ENCODE results near the gene PGLYRP4. TPM values are rescaled to one million over a fixed set of nuclear protein-coding genes. Genes with fewer than 3 reads are reported as not detected.
"Not testable (repeated sequence)": the region's sequence is repeated elsewhere in the genome, so short reads cannot be mapped to it uniquely, and the experiment has no call there.

Gene PGLYRP4
- total RNA-seq, 2 experiments from 2014 or later: not detected

DNA sequence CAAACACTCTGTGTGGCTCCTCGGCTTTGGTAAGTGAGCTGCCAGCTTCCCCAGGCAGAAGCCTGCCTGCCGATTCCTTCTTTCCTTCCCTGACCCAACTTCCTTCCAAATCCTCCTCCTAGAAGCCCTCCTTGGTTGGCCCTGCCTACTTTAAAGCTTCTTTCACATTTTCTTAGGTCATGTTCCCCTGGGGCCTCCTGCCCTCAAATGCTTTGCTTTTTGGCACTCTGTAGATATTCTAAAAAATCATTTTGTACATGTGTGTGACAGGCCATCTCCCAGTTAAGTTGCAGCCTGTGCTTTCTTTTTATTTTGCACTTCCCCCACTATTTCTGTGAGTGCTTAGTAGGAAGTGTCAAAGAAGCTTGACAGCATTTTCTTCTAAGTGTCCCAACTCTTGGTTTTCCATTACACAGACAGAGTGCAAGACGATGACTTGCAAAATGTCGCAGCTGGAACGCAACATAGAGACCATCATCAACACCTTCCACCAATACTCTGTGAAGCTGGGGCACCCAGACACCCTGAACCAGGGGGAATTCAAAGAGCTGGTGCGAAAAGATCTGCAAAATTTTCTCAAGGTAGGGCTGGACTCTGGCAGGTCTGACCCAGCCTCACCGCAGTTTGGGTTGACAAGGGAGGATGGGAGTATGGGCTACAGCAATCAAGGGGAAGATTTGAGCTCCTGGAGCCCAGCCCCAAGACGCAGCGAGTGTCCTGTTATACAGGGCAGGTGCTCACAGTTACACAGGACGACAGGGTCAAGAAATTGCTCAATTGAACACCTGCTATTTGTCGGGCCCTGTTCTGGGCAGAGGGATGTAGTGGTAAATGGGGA, 9.4 kb upstream of the PGLYRP4 start, which contains the start of gene S100A9:
Gene S100A9 (plus strand): TSS at position 2 of the 838 bp plus-strand sequence. CDS start 430 bp downstream, at position 432.
- POLR2A ChIA-PET: no interaction called here
- CTCF ChIA-PET: interaction anchor here (1.1 to 2.2 kb wide), 2 partner anchors 14 to 137 kb away, joined by 3 to 8 read pairs; no protein-coding TSS in a partner anchor

DNA sequence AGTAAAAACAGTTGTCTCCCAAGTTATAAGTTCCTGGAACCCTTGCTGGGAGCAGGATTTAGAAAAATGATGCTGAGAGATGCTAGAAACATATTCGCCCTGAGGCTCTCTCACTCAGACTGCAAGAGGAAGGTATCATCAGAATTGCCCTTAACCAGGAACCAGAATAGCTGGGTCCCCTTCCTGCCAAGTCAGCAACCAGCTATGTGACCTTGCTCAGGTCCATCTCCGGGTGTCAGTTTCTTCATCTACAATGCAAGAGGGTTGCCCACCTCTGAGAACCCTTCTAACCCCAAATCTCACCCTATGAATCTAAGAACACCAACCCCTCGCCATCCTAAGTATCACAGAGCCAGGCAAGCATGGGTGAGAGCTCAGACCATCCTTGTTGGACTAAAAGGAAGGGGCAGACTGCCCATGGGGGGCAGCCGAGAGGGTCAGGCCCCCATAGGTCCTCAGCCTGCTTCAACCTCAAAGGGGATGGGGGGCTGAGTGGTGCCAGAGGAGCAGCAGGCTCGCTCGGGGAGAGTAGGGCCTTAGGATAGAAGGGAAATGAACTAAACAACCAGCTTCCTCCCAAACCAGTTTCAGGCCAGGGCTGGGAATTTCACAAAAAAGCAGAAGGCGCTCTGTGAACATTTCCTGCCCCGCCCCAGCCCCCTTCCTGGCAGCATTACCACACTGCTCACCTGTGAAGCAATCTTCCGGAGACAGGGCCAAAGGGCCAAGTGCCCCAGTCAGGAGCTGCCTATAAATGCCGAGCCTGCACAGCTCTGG, 8.6 kb upstream of the PGLYRP4 start:
- ChIA-PET CTCF (interaction anchor here (1.1 to 2.2 kb wide), 2 partner anchors 13 to 137 kb away, joined by 3 to 8 read pairs; no protein-coding TSS in a partner anchor), POLR2A (no interaction called here)

DNA sequence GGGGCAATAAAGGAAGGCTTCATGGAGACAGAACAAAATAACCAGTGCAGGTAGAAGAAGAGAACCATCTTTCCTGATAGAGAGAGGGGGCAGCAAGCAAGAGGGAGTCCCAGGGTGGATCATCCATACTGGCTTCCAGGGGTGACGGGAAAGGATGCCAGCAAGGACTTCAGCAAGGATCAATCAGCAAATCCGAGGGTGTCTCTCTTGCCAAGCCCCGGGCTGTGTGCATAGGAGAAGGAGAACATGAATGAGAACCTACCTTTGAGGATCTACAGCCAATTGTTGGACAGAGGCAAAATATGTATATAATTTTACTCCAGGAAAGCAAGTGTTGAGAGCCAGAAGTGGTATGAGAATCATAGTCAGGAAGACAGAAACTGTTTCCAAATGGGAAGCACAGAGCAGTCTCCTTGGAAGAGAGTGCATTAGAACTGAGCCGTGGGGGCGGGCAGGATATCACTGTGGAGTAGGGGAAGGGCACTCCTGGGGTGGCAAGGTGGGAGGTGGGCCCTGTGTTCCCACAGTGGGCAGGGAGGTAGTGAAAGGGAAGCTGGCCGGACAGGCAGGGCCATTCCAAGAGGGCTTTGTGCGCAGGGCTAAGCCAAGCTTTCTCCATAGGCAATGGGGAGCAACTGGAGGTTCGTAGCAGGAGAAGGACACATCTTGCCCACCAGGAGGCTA, 7.9 kb upstream of the PGLYRP4 start:
- CTCF ChIA-PET: interaction anchor here (2.2 kb wide), 1 partner anchor 138 kb away, joined by 8 read pairs; no protein-coding TSS in a partner anchor
- POLR2A ChIA-PET: no interaction called here

DNA sequence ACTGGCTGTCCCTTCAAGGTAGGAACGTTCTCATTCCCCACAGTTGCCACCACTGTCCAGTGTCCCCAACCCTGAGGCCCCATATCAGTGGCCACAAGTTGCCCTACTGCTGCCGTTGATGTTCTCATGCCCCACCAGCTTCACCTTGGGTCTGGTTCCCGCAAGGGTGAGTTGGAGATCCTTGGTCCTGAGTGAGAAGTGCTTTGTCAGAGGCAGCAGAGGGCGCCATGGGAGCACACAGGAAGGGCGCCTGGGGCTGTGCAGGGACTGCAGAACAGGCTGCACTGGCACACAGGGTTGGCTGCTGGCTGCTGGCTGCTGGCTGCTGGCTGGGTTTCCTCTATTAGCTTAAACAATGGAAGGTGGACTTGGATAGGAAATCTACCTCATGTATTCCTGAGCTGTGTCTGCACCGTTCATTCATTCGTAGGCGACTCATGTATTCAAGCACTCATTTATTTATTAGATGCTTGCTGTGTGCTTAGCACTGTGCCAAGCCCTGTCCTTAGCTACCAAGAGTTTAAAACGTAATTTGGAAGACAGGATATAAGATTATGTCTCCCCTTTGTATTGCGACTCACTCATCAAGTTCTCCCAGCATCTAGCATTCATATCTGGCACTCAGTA, 6.9 kb upstream of the PGLYRP4 start:
- ChIA-PET CTCF (interaction anchor here (0.8 kb wide), 1 partner anchor 49 kb away, joined by 3 read pairs; no protein-coding TSS in a partner anchor), POLR2A (no interaction called here)

DNA sequence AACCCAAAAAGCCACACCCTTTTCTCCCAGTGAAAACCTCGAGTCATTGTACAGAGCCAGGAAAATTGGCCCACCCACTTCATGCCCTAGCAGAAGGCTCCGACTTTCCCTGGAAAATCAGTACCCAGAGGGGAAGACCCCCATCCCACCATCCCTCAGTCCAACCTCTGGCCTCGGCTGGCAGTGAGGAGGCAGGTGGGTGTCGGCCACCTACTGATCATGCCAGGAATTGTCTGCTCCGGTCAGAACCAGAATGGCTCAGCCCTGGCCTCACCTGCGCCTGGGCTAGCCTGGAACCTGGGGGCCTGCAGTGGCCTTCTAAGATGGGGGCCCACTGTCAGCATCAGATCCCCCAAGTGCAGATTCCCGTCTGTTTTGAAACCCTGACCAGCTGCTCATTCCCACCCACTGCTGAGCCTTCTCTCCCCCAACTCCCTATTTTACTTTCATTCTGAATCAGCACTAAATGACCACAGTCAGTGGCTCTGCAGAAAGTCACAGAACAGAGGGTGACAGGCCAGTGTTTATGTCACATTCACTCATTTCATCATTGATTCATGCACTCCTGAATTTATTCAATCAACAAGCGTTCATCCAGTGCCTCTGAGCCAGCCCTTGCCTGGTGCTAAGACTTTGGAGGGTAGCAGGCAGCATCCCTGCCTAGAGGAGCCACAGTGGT, 6.0 kb upstream of the PGLYRP4 start:
- CTCF ChIA-PET: interaction anchor here (0.8 to 4.3 kb wide), 2 partner anchors 50 to 140 kb away, joined by 3 to 39 read pairs; no protein-coding TSS in a partner anchor
- POLR2A ChIA-PET: no interaction called here

DNA sequence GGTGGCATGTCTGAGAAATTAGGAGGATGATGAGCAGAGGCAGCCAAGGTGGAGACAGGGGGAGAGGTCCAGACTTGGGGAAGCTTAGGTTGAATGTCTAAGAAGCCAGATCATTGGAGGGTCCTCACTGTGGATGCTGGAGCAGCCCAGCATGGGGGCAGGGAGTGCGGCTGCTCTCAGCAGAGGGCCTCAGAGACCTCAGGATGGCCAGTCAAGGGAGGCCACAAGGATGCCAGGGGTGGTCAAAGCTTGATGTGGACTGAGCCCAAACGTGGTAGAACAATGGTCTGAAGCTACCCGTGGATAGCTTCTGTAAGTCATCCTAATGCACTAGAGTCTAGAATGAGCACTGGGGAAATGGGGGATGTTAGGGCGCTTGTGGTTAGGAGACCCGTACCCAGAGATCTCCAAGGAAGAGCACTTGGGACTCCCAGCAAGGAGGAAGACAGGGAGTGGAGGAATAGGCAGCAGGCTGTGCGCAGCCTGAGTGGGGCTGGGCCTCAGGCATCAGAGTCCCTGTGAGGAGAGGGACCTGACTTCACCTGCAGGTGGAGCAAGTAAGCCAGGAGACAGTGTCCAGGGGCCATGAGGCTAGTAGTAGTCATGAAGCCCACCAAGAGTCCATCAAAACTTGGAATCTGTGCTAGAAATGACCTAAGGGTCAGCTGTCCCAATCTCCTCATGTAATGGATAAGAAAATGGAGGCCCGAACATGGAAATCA, 4.7 kb upstream of the PGLYRP4 start:
- ChIA-PET CTCF (interaction anchor here (1.2 to 4.3 kb wide), 7 partner anchors 9 to 180 kb away, joined by 3 to 39 read pairs (median 4); no protein-coding TSS in a partner anchor), POLR2A (no interaction called here)

DNA sequence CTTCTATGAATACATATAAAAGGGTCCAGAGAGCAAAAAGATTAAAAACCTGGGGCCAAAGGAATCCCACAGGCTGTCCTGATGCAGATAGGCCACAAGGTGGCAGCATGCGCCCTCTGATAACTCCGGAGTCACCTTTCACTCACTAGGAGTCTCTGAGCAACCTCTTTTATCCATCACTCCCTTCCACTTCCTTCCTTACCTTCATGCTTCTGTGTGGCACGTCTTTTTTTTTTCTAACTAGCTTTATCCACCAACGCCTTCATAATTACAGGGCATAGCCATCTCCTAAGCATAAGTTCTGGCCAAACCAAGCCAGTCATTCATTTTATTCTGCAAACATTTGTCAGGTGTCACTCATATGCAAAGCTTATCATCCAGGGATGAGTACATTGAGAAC, 3.9 kb upstream of the PGLYRP4 start:
- POLR2A ChIA-PET: no interaction called here
- CTCF ChIA-PET: interaction anchor here (1.4 to 4.3 kb wide), 5 partner anchors 12 to 181 kb away, joined by 4 to 39 read pairs (median 5); no protein-coding TSS in a partner anchor

DNA sequence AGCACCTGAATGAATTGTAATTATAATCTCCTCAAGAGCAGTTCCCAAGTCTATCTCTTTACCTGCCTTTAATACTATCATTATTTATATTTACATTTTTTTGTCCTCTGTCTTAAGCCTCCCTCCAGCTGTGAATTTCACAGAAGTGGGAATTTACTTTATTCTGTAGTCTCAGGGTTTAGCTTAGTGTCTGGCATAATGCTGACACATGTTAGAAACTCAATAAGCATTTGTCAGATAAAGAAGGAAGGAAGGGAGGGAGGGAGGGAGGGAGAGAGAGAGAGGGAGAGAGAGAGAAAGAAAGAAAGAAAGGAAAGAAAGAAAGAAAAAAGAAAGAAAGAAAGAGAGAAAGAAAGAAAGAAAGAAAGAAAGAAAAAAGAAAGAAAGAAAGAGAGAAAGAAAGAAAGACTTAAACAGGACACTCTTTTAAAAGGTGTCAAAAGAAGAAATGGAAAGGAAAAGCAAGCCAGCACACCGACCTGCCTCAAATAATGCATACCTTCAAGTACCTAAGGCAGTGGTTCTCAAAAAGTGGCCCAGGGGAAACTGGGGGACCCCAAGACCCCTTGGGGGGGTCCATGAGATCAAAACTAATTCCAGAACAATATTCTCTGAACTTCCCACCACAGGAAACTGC, 1.8 kb upstream of the PGLYRP4 start:
- ChIA-PET POLR2A (no interaction called here), CTCF (interaction anchor here (4.3 kb wide), 1 partner anchor 144 kb away, joined by 39 read pairs; no protein-coding TSS in a partner anchor)

DNA sequence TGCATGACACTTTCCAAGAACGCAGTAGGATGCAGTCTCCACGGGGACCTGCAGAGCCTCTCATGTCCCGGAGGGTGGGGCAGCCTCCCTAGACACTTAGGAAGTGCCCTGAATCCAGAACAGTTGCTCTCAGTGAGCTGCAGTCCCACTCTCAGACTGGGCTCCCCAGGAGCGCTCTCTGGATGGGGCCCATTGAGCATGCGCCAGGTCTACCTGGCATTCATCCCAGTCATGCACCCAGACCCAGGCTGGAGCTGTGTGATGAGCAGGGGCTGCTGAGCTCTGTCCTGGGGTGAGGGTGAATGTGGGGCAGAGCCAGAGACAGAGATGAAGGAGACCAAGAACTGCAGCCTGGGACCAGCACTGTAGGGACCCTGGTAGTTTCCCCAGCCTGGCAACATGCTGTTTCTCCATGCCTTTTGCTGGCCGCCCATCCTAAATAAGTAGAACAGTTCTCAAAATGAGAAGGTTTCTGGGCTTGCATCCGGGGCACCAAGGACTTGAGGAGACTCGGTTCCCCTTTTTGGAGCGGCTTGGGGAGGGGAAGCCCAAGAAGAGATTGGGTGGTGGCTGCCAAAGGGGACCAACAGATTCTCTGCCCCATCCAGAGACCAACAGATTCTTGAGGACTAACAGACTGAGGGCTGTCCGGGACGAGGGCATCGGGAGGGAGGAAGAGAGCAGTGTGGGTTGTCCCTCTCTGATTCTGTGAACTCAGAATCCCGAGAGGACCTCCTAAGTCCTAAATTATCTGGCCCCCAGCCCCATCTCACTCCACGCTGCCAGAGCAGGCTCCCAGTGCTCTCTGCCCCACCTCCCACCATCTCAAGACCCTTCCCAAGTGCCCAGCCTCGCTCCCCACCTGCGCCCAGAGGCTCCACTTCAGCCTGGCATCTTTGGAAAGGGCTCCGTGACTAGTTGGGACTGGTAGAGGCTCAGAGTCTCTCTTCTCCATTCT, 1.0 kb upstream of the PGLYRP4 start:
- ChIA-PET CTCF (interaction anchor here (1.2 kb wide), 1 partner anchor 145 kb away, joined by 6 read pairs; no protein-coding TSS in a partner anchor), POLR2A (no interaction called here)

DNA sequence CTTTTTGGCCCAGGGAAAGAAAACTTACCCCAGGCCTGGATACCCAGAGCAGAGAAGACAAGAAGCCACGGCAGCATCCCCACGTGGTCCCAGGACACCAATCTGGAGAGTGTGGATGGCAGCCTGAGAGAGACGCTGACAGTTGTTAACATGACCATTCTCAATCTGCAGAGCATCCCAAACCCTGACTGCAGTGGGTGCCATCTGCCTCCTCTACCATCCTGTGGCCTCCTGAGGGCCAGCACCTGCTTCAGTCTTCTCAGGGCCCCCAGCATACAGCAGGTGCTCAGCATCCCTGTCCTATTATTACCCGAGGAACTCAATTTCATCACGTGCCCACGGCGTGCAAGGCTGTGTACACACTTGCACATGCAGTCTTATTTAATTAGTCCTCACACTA, 785 bp downstream of the PGLYRP4 start:
- ChIA-PET CTCF (no interaction called here), POLR2A (no interaction called here)

DNA sequence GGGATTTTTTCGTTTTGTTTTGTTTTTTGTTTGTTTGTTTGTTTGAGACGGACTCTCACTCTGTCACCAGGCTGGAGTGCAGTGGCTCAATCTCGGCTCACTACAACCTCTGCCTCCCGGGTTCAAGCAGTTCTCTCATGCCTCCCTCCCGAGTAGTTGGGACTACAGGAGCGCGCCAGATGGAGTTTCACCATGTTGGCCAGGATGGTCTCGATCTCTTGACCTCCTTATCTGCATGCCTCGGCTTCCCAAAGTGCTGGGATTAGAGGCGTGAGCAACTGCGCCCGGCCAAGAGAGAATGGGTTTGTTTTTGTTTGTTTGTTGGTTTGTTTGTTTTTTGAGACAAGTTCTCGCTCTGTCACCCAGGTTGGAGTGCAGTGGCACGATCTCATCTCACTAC, 1.6 kb downstream of the PGLYRP4 start:
- CTCF ChIA-PET: interaction anchor here (0.6 to 2.2 kb wide), 2 partner anchors 131 to 148 kb away, joined by 3 to 9 read pairs; no protein-coding TSS in a partner anchor
- POLR2A ChIA-PET: not testable (repeated sequence)

DNA sequence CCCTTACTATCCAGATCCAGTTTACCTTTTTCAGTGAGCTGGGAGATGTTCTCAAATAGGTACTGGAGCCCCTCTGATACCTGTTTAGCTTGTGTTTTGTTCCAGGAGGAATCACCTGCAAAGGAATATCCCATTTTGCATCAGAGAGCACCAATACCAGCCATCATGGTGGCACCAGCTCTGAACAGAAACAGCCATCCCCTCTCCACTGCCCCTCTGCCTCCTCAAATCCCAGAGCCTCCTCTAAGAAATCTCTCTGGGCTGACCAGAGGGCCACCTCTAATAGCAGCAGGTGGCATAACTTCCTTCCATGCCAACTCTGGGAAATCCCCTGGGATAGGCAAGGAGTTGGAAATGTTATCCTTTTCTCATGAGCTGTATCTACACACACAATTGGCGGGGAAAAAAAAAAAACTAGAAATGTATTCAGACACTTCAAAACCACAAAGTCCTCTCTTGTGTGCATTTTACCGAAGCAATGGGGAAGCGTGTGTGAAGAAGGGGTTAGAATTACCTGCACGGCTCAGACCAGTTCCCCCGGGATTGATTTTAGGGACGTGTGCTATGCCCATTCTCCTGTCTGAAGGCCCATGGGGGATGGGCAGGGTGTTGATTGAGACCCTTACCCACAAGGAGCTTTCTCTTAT, 2.4 kb downstream of the PGLYRP4 start:
- CTCF ChIA-PET: interaction anchor here (2.2 kb wide), 1 partner anchor 148 kb away, joined by 9 read pairs; no protein-coding TSS in a partner anchor
- POLR2A ChIA-PET: no interaction called here

DNA sequence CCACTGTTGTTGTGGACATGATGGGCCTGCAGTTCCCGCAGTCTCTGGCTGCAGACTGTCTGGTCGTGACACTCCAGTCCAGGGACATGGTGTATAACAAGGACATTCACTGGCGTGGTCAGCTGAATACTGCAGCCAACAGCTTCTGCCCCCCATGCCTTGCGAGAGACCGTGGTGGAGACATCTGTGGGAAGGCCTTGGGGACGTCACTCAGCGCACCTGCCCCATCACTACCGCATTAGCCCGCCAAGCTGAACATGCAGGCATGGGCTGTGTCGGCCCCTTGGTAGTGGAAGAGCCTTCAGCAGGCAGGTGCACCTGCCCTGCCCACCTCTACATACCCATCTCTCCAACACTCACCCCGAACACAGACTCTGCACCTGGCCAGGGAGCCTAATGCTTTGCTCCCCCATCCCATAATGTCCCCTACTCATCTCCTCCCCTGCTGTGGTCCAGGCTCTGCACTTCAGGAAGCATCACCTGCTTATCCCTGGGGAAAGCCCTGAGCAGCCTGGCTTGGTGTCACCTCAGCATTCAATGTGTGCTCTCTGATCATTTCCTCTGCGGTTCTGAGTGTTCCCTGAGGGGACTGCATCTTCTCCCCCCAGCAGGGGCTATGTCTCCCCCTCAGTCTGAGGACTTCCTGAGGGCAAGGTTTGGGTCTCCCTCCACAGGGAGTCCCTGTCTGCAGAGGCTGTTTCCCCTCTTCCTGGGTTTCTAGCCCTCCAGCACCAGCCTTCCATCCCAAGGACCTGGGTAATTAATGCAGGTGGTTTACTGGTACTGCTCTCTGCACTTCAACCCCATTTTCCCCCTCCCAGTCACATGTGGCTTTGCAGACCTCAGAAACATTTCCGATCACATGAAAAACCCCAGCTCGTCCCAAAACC, 3.2 kb downstream of the PGLYRP4 start:
- ChIA-PET POLR2A (no interaction called here), CTCF (interaction anchor here (2.2 kb wide), 1 partner anchor 149 kb away, joined by 9 read pairs; no protein-coding TSS in a partner anchor)

DNA sequence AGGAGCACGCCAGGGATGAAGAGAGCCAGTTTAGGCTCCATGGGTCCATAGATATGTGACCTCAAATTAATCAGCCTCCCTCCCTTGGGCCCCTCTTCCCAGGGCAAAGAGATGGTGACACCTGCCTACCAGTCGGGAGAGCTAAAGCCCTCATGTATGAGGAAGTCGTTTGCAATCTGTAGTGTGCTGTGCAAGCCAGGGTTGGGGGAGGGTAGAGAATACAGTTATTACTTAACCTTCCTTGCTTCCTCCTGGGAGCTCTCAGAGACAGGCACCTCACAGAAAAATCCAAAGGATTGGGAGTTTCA, 4.0 kb downstream of the PGLYRP4 start:
- ChIA-PET POLR2A (no interaction called here), CTCF (interaction anchor here (1.5 kb wide), 1 partner anchor 13 kb away, joined by 3 read pairs; the partner anchor contains the start of gene S100A9)

Data from activated CD8-positive, alpha-beta memory T cell treated with anti-CD3 and anti-CD28 coated beads for 36 hours (primary cell).